GM23338 (cell line): ENCODE results near the gene PTPN21. TPM values are rescaled to one million over a fixed set of nuclear protein-coding genes. Genes with fewer than 3 reads are reported as not detected.

Experiments
- ATAC-seq: fragments of 200-7000 bp; cut with Tn5 transposase; 3 replicates; pipeline ENCODE4 v1.9.1; 2020
- DNase-seq: peaks from one replicate; pipeline ENCODE4 v3.0.0-alpha.2; 2015; ENCODE audit warnings: low spot score
- H2AFZ ChIP-seq: fragments of 200-600 bp; sonication (generic); 2 replicates; pipeline ENCODE4 v1.8.0; 2016; ENCODE audit warnings: antibody characterized with exemption, mild to moderate bottlenecking, moderate library complexity
- H3F3A ChIP-seq: fragments of 200-600 bp; sonication (generic); replicated peaks from 2 replicates; pipeline ENCODE4 v1.8.0; 2017; ENCODE audit warnings: antibody characterized with exemption, mixed run types, low read depth
- H3K27ac ChIP-seq: fragments of 200-600 bp; sonication (generic); 2 replicates; pipeline ENCODE4 v1.6.1; 2016; ENCODE audit warnings: low read depth
- H3K27me3 ChIP-seq: fragments of 200-600 bp; sonication (generic); 2 replicates; pipeline ENCODE4 v1.8.0; 2016; ENCODE audit warnings: mild to moderate bottlenecking, mixed run types, moderate library complexity; ENCODE audit not compliant: insufficient read depth
- H3K36me3 ChIP-seq: fragments of 200-600 bp; sonication (generic); 2 replicates; pipeline ENCODE4 v1.8.0; 2016; ENCODE audit warnings: mild to moderate bottlenecking; ENCODE audit not compliant: insufficient read depth
- H3K4me1 ChIP-seq: fragments of 200-600 bp; sonication (generic); 2 replicates; pipeline ENCODE4 v1.8.0; 2016; ENCODE audit warnings: mild to moderate bottlenecking, moderate library complexity; ENCODE audit not compliant: insufficient read depth
- H3K4me2 ChIP-seq: fragments of 200-600 bp; sonication (generic); 2 replicates; pipeline ENCODE4 v1.7.1; 2017; ENCODE audit warnings: mixed run types
- H3K4me3 ChIP-seq: fragments of 200-600 bp; sonication (generic); 2 replicates; pipeline ENCODE4 v1.6.1; 2016; ENCODE audit warnings: mixed run types
- H3K79me2 ChIP-seq: fragments of 200-600 bp; sonication (generic); replicated peaks from 2 replicates; pipeline ENCODE4 v1.8.0; 2017; ENCODE audit warnings: mild to moderate bottlenecking; ENCODE audit not compliant: insufficient read depth
- H3K9me2 ChIP-seq: fragments of 200-600 bp; sonication (generic); 2 replicates; pipeline ENCODE4 v1.8.0; 2017; ENCODE audit not compliant: insufficient read depth
- H4K20me1 ChIP-seq: fragments of 200-600 bp; sonication (generic); replicated peaks from 2 replicates; pipeline ENCODE4 v1.8.0; 2017; ENCODE audit warnings: mild to moderate bottlenecking; ENCODE audit not compliant: insufficient read depth
- H3K27ac Mint-ChIP-seq: 2 replicates; pipeline ENCODE4 v1.8.0; 2020; ENCODE audit warnings: inconsistent platforms, mild to moderate bottlenecking, moderate library complexity, mixed read lengths
- H3K27me3 Mint-ChIP-seq: 3 replicates; pipeline ENCODE4 v1.8.0; 2022; ENCODE audit warnings: low read depth, mild to moderate bottlenecking, moderate library complexity, mixed read lengths, inconsistent platforms; ENCODE audit not compliant: insufficient read depth, poor library complexity
- H3K36me3 Mint-ChIP-seq: 3 replicates; pipeline ENCODE4 v1.8.0; 2021; ENCODE audit warnings: low read depth, mild to moderate bottlenecking, inconsistent platforms, moderate library complexity, mixed read lengths
- H3K4me1 Mint-ChIP-seq: 3 replicates; pipeline ENCODE4 v1.8.0; 2020; ENCODE audit warnings: mild to moderate bottlenecking, inconsistent platforms, mixed read lengths
- H3K4me3 Mint-ChIP-seq: 3 replicates; pipeline ENCODE4 v1.8.0; 2021; ENCODE audit warnings: moderate library complexity, mild to moderate bottlenecking, inconsistent platforms, mixed read lengths
- H3K9me3 Mint-ChIP-seq: 3 replicates; pipeline ENCODE4 v1.8.0; 2020; ENCODE audit warnings: moderate library complexity, mild to moderate bottlenecking, inconsistent platforms, mixed read lengths
- CREB1 ChIP-seq: fragments of 250-450 bp; sonication (Bioruptor Pico); IDR thresholded peaks from 2 replicates; pipeline ENCODE4 v1.5.0; 2020; ENCODE audit warnings: low read depth, mild to moderate bottlenecking, moderate library complexity
- CTCF ChIP-seq, 2 experiments: fragments of 200-600 bp in 1 of 2; sonication (generic) in 1 of 2; conservative IDR thresholded peaks; 2 replicates each; pipeline versions ENCODE4 v1.5.1 to v1.6.1; 2016 to 2017; ENCODE audit warnings: antibody characterized with exemption in 2 of 2, low read depth in 2 of 2, mild to moderate bottlenecking in 2 of 2, moderate library complexity in 1 of 2
- ETS1 ChIP-seq: IDR thresholded peaks from 2 replicates; pipeline ENCODE4 v1.6.1; 2016; ENCODE audit warnings: antibody characterized with exemption
- EZH2 ChIP-seq: fragments of 200-600 bp; sonication (generic); IDR thresholded peaks from one replicate; pipeline ENCODE4 v1.8.0; 2017; ENCODE audit warnings: antibody characterized with exemption, mild to moderate bottlenecking, low read depth; ENCODE audit not compliant: unreplicated experiment
- EZH2phosphoT487 ChIP-seq: fragments of 200-600 bp; sonication (generic); IDR thresholded peaks from one replicate; pipeline ENCODE4 v1.8.1; 2018; ENCODE audit warnings: antibody characterized with exemption; ENCODE audit not compliant: unreplicated experiment
- JUNB ChIP-seq: IDR thresholded peaks from one replicate; pipeline ENCODE4 v1.6.1; 2016; ENCODE audit warnings: antibody characterized with exemption; ENCODE audit not compliant: unreplicated experiment
- NANOG ChIP-seq: IDR thresholded peaks from 2 replicates; pipeline ENCODE4 v1.6.1; 2016; ENCODE audit warnings: antibody characterized with exemption, borderline replicate concordance
- REST ChIP-seq: IDR thresholded peaks from one replicate; pipeline ENCODE4 v1.6.1; 2018; ENCODE audit warnings: antibody characterized with exemption; ENCODE audit not compliant: unreplicated experiment
- ZNF114 ChIP-seq: fragments of 250-450 bp; sonication (Bioruptor Pico); IDR thresholded peaks from 2 replicates; pipeline ENCODE4 v1.5.0; 2020; ENCODE audit warnings: mild to moderate bottlenecking, moderate library complexity
- ZNF331 ChIP-seq: fragments of 250-450 bp; sonication (Bioruptor Pico); IDR thresholded peaks from 2 replicates; pipeline ENCODE4 v1.5.0; 2020; ENCODE audit warnings: low read depth, mild to moderate bottlenecking, moderate library complexity
- polyA plus RNA-seq: library from polyadenylated mRNA; unstranded; fragments of >200 nt; fragmentation: Nextera tagmentation; extraction: Ambion mirVana; gene quantifications from 2 replicates; pipeline ENCODE4 v1.2.1, GENCODE V29; 2016
- total RNA-seq: library from RNA; depleted of rRNA; stranded (reverse); fragments of >200 nt; shearing (Covaris generic); gene quantifications from 2 replicates; pipeline ENCODE4 v1.2.3, GENCODE V29; 2014

The PTPN21 gene
- total and polyA plus RNA-seq, 2 experiments from 2014 or later = 2.7 to 5.6 TPM

GRCh38 chr14:88541324-88541723, 13.5 kb downstream of the PTPN21 start (continued):
- TF ChIP-seq ZNF114 (CRISPR knock-in tag) (no peak), ETS1 (no peak)

GRCh38 chr14:88535813-88536212, 19.0 kb downstream of the PTPN21 start:
- no peak overlapping the region for H3K4me3 ChIP-seq
- H3K4me1 ChIP-seq = no peaks in the 10 kb centered on the region
- H2AFZ ChIP-seq = no peak overlapping the region
- H3K36me3 ChIP-seq = no peaks in the 10 kb centered on the region
- no peaks in the 10 kb centered on the region for H3F3A ChIP-seq
- no peaks in the 10 kb centered on the region for H3K27me3 ChIP-seq
- TF ChIP-seq NANOG (no peak), EZH2phosphoT487 (no peak), CREB1 (CRISPR knock-in tag) (no peak), CTCF (conservative IDR thresholded peaks at IDR 0.05; ENCODE audit: low read depth in 2 of 2) (no peak), ZNF114 (CRISPR knock-in tag) (no peak)
- DNase-seq (no peak), ATAC-seq (no peak)
- H3K4me1 Mint-ChIP-seq = no peaks in the 10 kb centered on the region
- H3K9me3 Mint-ChIP-seq = no peaks in the 10 kb centered on the region
- H3K4me2 ChIP-seq = no peak overlapping the region
- no peaks in the 10 kb centered on the region for H3K9me2 ChIP-seq
- no peak overlapping the region for H3K27ac ChIP-seq
- H3K4me3 Mint-ChIP-seq = no peak overlapping the region
- H3K36me3 Mint-ChIP-seq = peaks cover 8% of the 10 kb centered on the region; the same call in 1 of the 3 replicates
- H4K20me1 ChIP-seq = no peaks in the 10 kb centered on the region; the same call in 1 of the 2 replicates
- H3K27me3 Mint-ChIP-seq = no peaks in the 10 kb centered on the region
- H3K79me2 ChIP-seq = peaks cover 8% of the 10 kb centered on the region
- H3K27ac Mint-ChIP-seq = no peak overlapping the region

- H3K27me3 Mint-ChIP-seq = no peaks in the 10 kb centered on the region
- H3K4me3 Mint-ChIP-seq = no peak overlapping the region
- no peaks in the 10 kb centered on the region for H3F3A ChIP-seq
- DNase-seq (peak; percentile 57), ATAC-seq (peak; percentile 73)
- H3K27ac ChIP-seq = no peak overlapping the region
- no peaks in the 10 kb centered on the region for H3K36me3 ChIP-seq
- 0 out of 2 replicates have a peak, but pooled peaks cover 8% of the 10 kb centered on the region for H3K79me2 ChIP-seq
- H3K27ac Mint-ChIP-seq = no peak overlapping the region
- no peaks in the 10 kb centered on the region; the same call in 1 of the 2 replicates for H4K20me1 ChIP-seq
- H3K4me1 ChIP-seq = no peaks in the 10 kb centered on the region
- no peaks in the 10 kb centered on the region for H3K9me2 ChIP-seq
- no peaks in the 10 kb centered on the region; the same call in 2 of the 3 replicates for H3K9me3 Mint-ChIP-seq
- H3K4me3 ChIP-seq = no peak overlapping the region
- no peak overlapping the region for H3K4me2 ChIP-seq
- H3K4me1 Mint-ChIP-seq = no peaks in the 10 kb centered on the region
- no peak overlapping the region for H2AFZ ChIP-seq
- H3K36me3 Mint-ChIP-seq = peaks cover 10% of the 10 kb centered on the region; the same call in 2 of the 3 replicates
- H3K27me3 ChIP-seq = no peaks in the 10 kb centered on the region
- TF ChIP-seq ETS1 (no peak), EZH2 (no peak), ZNF331 (CRISPR knock-in tag) (no peak), CREB1 (CRISPR knock-in tag) (no peak), REST (no peak), JUNB (no peak)
Observed at GRCh38 chr14:88535149-88535548, 19.7 kb downstream of the PTPN21 start.
